ENCODE measurements around the gene SHISAL1. TPM values are rescaled to one million over a fixed set of nuclear protein-coding genes. Genes with fewer than 3 reads are reported as not detected.

The SHISAL1 gene
- total RNA-seq, 2 donors from 2014 or later = 0.42 to 0.95 TPM

- H3K27me3 ChIP-seq (ENCODE audit: control insufficient read depth, insufficient read depth, low read length, poor library complexity, severe bottlenecking) = no peaks in the 10 kb centered on the region
- Mint-ChIP-seq H3K4me3 (no peak overlapping the region), H3K36me3 (ENCODE audit: low read depth) (no peaks in the 10 kb centered on the region), H3K27ac (no peak overlapping the region), H3K27me3 (ENCODE audit: insufficient read depth) (no peaks in the 10 kb centered on the region), H3K9me3 (peaks cover 4% of the 10 kb centered on the region), H3K4me1 (no peaks in the 10 kb centered on the region)
- 92 to 96% methylated on average over 7 to 12 of the region's 12 CpGs for WGBS, 2 experiments (ENCODE audit: insufficient coverage in 1 of 2, insufficient read length in 1 of 2)
- DNase-seq = peak; percentile 42
- TF ChIP-seq CTCF (conservative IDR thresholded peaks at IDR 0.05) = no peak
- no peak overlapping the region for H3K9ac ChIP-seq (ENCODE audit: extremely low read depth, low read length, poor library complexity, severe bottlenecking)
- no peak overlapping the region for H3K4me3 ChIP-seq (ENCODE audit: low read length)
- H3K36me3 ChIP-seq (ENCODE audit: control insufficient read depth, insufficient read depth, low read length) = no peaks in the 10 kb centered on the region
- H3K9me3 ChIP-seq (ENCODE audit: control insufficient read depth, low read length) = no peaks in the 10 kb centered on the region
- no peaks in the 10 kb centered on the region for H3K4me1 ChIP-seq (ENCODE audit: control insufficient read depth, insufficient read depth, low read length)
- no peak overlapping the region for H3K27ac ChIP-seq (ENCODE audit: low read depth, low read length)
Observed at GRCh38 chr22:44261861-44262595, 50.7 kb downstream of the SHISAL1 start.

GRCh38 chr22:44261164-44261860 lies 51.4 kb downstream of the SHISAL1 start:
- no peaks in the 10 kb centered on the region for H3K36me3 Mint-ChIP-seq (ENCODE audit: low read depth)
- peak; percentile 34 for DNase-seq
- 76 to 80% methylated on average over 14 of the region's 14 CpGs for WGBS, 2 experiments (ENCODE audit: insufficient coverage in 1 of 2, insufficient read length in 1 of 2)
- H3K36me3 ChIP-seq (ENCODE audit: control insufficient read depth, insufficient read depth, low read length) = no peaks in the 10 kb centered on the region
- H3K27me3 Mint-ChIP-seq (ENCODE audit: insufficient read depth) = no peaks in the 10 kb centered on the region
- no peak overlapping the region for H3K27ac ChIP-seq (ENCODE audit: low read depth, low read length)
- H3K27ac Mint-ChIP-seq = no peak overlapping the region
- H3K4me1 ChIP-seq (ENCODE audit: control insufficient read depth, insufficient read depth, low read length) = no peaks in the 10 kb centered on the region
- no peak overlapping the region for H3K9ac ChIP-seq (ENCODE audit: extremely low read depth, low read length, poor library complexity, severe bottlenecking)
- H3K9me3 ChIP-seq (ENCODE audit: control insufficient read depth, low read length) = no peaks in the 10 kb centered on the region
- H3K4me3 Mint-ChIP-seq = no peak overlapping the region
- no peaks in the 10 kb centered on the region for H3K4me1 Mint-ChIP-seq
- no peaks in the 10 kb centered on the region for H3K27me3 ChIP-seq (ENCODE audit: control insufficient read depth, insufficient read depth, low read length, poor library complexity, severe bottlenecking)
- no peak overlapping the region for H3K4me3 ChIP-seq (ENCODE audit: low read length)
- TF ChIP-seq CTCF (conservative IDR thresholded peaks at IDR 0.05) = no peak
- peaks cover 4% of the 10 kb centered on the region for H3K9me3 Mint-ChIP-seq

- H3K27ac Mint-ChIP-seq = no peak overlapping the region
- H3K9me3 Mint-ChIP-seq = peaks cover 4% of the 10 kb centered on the region
- H3K27me3 Mint-ChIP-seq (ENCODE audit: insufficient read depth) = no peaks in the 10 kb centered on the region
- TF ChIP-seq CTCF (conservative IDR thresholded peaks at IDR 0.05) = no peak
- no peak overlapping the region for H3K4me3 ChIP-seq (ENCODE audit: low read length)
- no peaks in the 10 kb centered on the region for H3K36me3 ChIP-seq (ENCODE audit: control insufficient read depth, insufficient read depth, low read length)
- no peak overlapping the region for H3K27ac ChIP-seq (ENCODE audit: low read depth, low read length)
- H3K4me3 Mint-ChIP-seq = no peak overlapping the region
- 85 to 92% methylated on average over 10 to 15 of the region's 16 CpGs for WGBS, 2 experiments (ENCODE audit: insufficient coverage in 1 of 2, insufficient read length in 1 of 2)
- no peaks in the 10 kb centered on the region for H3K4me1 Mint-ChIP-seq
- no peaks in the 10 kb centered on the region for H3K27me3 ChIP-seq (ENCODE audit: control insufficient read depth, insufficient read depth, low read length, poor library complexity, severe bottlenecking)
- no peaks in the 10 kb centered on the region for H3K9me3 ChIP-seq (ENCODE audit: control insufficient read depth, low read length)
- no peaks in the 10 kb centered on the region for H3K4me1 ChIP-seq (ENCODE audit: control insufficient read depth, insufficient read depth, low read length)
- no peaks in the 10 kb centered on the region for H3K36me3 Mint-ChIP-seq (ENCODE audit: low read depth)
- H3K9ac ChIP-seq (ENCODE audit: extremely low read depth, low read length, poor library complexity, severe bottlenecking) = no peak overlapping the region
- peak; percentile 37 for DNase-seq
Observed at GRCh38 chr22:44260216-44261035, 52.3 kb downstream of the SHISAL1 start.

All from endodermal cell (in vitro differentiated cells).